Muscle layer of duodenum (tissue), 2 donors: ENCODE measurements around the gene PTMA.

Experiments
- H3K27ac ChIP-seq: one replicate; pipeline ENCODE4 v1.7.0; 2013; ENCODE audit warnings: mild to moderate bottlenecking, low read length
- H3K27me3 ChIP-seq: one replicate; pipeline ENCODE4 v1.7.0; 2013; ENCODE audit warnings: low read depth, mild to moderate bottlenecking, control low read depth, low read length
- H3K36me3 ChIP-seq, 2 donors: one replicate each; pipeline ENCODE4 v1.7.0; 2013; ENCODE audit warnings: low read length in 2 of 2, control low read depth in 1 of 2, mild to moderate bottlenecking in 1 of 2; ENCODE audit not compliant: insufficient read depth in 2 of 2, control insufficient read depth in 1 of 2
- H3K4me1 ChIP-seq, 2 donors: one replicate each; pipeline ENCODE4 v1.7.0; 2013; ENCODE audit warnings: low read length in 2 of 2, mild to moderate bottlenecking in 2 of 2, control low read depth in 1 of 2, moderate library complexity in 1 of 2; ENCODE audit not compliant: insufficient read depth in 2 of 2, control insufficient read depth in 1 of 2
- H3K4me3 ChIP-seq, 2 donors: one replicate each; pipeline ENCODE4 v1.7.0; 2013; ENCODE audit warnings: low read length in 2 of 2, low read depth in 1 of 2, mild to moderate bottlenecking in 1 of 2
- H3K9me3 ChIP-seq, 2 donors: one replicate each; pipeline ENCODE4 v1.7.0; 2013; ENCODE audit warnings: low read length in 2 of 2, control low read depth in 1 of 2, mild to moderate bottlenecking in 1 of 2; ENCODE audit not compliant: control insufficient read depth in 1 of 2
- donor health status: healthy.

Gene PTMA

DNA sequence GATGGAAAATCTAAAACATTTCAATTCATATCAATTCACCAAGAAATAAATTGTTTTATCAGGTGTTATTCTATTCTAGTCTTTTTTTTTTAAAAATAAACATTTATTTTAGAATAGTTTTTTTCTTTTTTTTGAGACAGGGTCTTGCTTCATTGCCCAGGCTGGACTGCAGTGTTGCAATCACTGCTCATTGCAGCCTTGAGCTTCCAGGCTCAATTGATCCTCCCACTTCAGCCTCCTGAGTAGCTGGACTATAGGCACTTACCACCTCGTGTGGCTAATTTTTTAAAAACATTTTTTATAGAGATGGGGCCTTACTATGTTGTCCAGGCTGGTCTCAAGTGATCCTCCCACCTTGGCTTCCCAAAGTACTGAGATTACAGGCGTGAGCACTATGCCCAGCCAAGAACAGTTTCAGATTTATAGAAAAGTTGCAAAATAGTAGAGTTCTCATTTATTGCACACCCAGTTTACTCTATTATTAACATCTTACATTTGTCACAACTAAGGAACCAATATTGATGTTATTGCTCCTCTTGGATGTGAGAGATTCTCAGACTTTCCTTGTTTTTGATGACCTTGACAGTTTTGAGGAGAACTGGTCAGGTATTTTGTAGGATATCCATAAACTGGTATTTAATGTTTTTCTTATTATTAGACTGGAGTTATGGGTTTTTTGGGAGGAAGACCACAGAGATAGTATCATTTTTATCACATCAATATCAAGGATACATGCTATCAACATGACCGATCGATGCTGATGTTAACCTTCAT is 42.9 kb downstream of the PTMA start:
- H3K4me3 ChIP-seq = no peak overlapping the region
- H3K36me3 ChIP-seq = no peaks in the 10 kb centered on the region
- no peak overlapping the region for H3K27ac ChIP-seq
- no peaks in the 10 kb centered on the region for H3K27me3 ChIP-seq
- no peaks in the 10 kb centered on the region for H3K9me3 ChIP-seq
- H3K4me1 ChIP-seq = no peaks in the 10 kb centered on the region

DNA sequence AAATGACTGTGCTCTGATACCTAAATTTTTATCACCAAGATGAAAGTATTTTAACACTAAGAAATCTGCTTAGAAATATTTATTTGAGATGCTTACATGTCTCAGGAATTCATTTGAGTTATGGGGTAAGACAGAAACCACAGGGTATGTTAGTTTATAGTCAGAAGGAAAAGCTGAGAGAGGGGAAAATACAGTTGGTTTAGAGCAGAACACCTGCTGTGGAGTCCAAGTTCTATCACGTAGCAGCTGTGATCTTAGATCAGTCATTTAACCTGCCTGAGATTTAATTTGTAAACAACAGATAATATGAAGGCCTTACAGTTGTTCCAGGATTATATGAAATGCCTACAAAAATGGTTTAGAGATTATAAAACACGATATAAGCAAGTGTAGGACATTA is 43.7 kb downstream of the PTMA start:
- no peaks in the 10 kb centered on the region for H3K4me1 ChIP-seq
- no peak overlapping the region for H3K4me3 ChIP-seq
- no peaks in the 10 kb centered on the region for H3K27me3 ChIP-seq
- no peaks in the 10 kb centered on the region for H3K36me3 ChIP-seq
- H3K27ac ChIP-seq = no peak overlapping the region
- no peaks in the 10 kb centered on the region for H3K9me3 ChIP-seq

DNA sequence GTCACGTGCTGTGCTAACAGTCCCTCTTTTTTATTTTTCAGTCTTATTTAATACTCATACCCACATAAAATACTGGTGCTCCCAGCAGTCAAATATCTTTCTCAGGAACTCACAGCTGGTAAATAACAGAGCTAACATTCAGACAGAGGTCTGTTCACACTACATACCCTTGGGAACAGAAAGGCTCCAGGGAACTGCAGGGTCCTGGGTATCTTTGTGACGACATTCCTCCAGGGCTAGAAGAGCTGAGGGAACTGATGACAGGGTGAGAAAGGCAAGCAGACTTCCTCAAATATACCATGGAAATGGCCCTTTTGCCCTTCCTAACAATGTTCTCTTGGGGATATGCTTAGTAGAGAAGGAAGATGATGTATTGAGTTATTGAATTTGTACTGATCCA is 53.4 kb downstream of the PTMA start:
- Histone ChIP-seq H3K27ac (no peak overlapping the region), H3K27me3 (no peaks in the 10 kb centered on the region), H3K9me3 (no peaks in the 10 kb centered on the region), H3K4me1 (no peaks in the 10 kb centered on the region), H3K4me3 (no peak overlapping the region), H3K36me3 (no peaks in the 10 kb centered on the region)
